DMS153 treated with DMSO at 0.1 percent for 48 hours (cell line): ENCODE results near the gene LIPM.

Experiments used
- DNase-seq: peaks from one replicate; lab custom pipeline; 2025; ENCODE audit not compliant: unreplicated experiment; lab: John Stamatoyannopoulos, UW

LIPM gene

GRCh38 chr10:88800152-88801125 is 2.1 kb upstream of the LIPM start:
- no peak for DNase-seq

- DNase-seq, result no peak
Observed at GRCh38 chr10:88803641-88804040, 1.1 kb downstream of the LIPM start.

- DNase-seq, result no peak
Observed at GRCh38 chr10:88804083-88804812, 1.7 kb downstream of the LIPM start.

GRCh38 chr10:88805361-88805760 is 2.8 kb downstream of the LIPM start:
- DNase-seq, result no peak

- DNase-seq, result no peak
Observed at GRCh38 chr10:88805924-88806323, 3.4 kb downstream of the LIPM start.

GRCh38 chr10:88809621-88810020 is 7.1 kb downstream of the LIPM start:
- no peak for DNase-seq

- peak; percentile 67 for DNase-seq
Observed at GRCh38 chr10:88810196-88810961, 7.8 kb downstream of the LIPM start.

GRCh38 chr10:88813200-88813599 is 10.7 kb downstream of the LIPM start:
- DNase-seq, result no peak

GRCh38 chr10:88819290-88819689 is 16.8 kb downstream of the LIPM start:
- no peak for DNase-seq

- DNase-seq, result peak; percentile 17
Observed at GRCh38 chr10:88820748-88821401, 18.3 kb downstream of the LIPM start.

- no peak for DNase-seq
Observed at GRCh38 chr10:88826388-88826787, 23.9 kb downstream of the LIPM start.

GRCh38 chr10:88827671-88828070 is 25.1 kb downstream of the LIPM start:
- no peak for DNase-seq

GRCh38 chr10:88828310-88828709 is 25.8 kb downstream of the LIPM start:
- no peak for DNase-seq

GRCh38 chr10:88830643-88831268 is 28.2 kb downstream of the LIPM start:
- no peak for DNase-seq

- no peak for DNase-seq
Observed at GRCh38 chr10:88831709-88832108, 29.2 kb downstream of the LIPM start.

- DNase-seq, result no peak
Observed at GRCh38 chr10:88832376-88832775, 29.8 kb downstream of the LIPM start.

- no peak for DNase-seq
Observed at GRCh38 chr10:88833156-88833555, 30.6 kb downstream of the LIPM start.

- DNase-seq, result no peak
Observed at GRCh38 chr10:88833723-88834122, 31.2 kb downstream of the LIPM start.

- peak; percentile 84 for DNase-seq
Observed at GRCh38 chr10:88835096-88835909, 32.8 kb downstream of the LIPM start.

GRCh38 chr10:88835910-88836221 is 33.3 kb downstream of the LIPM start:
- DNase-seq, result no peak
